Ovary (tissue), 9 donors: Measurements from ENCODE around the gene ADGRG1. TPM values are rescaled to one million over a fixed set of nuclear protein-coding genes. Genes with fewer than 3 reads are reported as not detected.

Experiments
- DNase-seq, 5 donors: peaks; one replicate each; pipeline ENCODE4 v3.0.0-alpha.2; 2019 to 2020
- H3K27ac ChIP-seq, 2 donors: fragments of 200-600 bp; one replicate each; pipeline versions ENCODE4 v1.5.1 to v1.8.0; 2019 to 2022
- H3K27me3 ChIP-seq: fragments of 200-600 bp; one replicate; pipeline ENCODE4 v1.8.0; 2022
- H3K36me3 ChIP-seq: fragments of 200-600 bp; sonication (generic); one replicate; pipeline ENCODE4 v1.5.1; 2019
- H3K4me1 ChIP-seq: one replicate; pipeline ENCODE4 v1.8.1; 2013; ENCODE audit warnings: mild to moderate bottlenecking, moderate library complexity; ENCODE audit not compliant: insufficient read depth
- H3K4me3 ChIP-seq: fragments of 200-600 bp; sonication (generic); one replicate; pipeline ENCODE4 v1.5.1; 2017
- H3K9me3 ChIP-seq, 2 donors: fragments of 200-600 bp in 1 of 2; sonication (generic) in 1 of 2; one replicate each; pipeline versions ENCODE4 v1.5.1 to v1.8.1; 2013 to 2019; ENCODE audit warnings: mild to moderate bottlenecking in 1 of 2, moderate library complexity in 1 of 2
- EP300 ChIP-seq: sonication (generic); formaldehyde crosslinking; IDR thresholded peaks from one replicate; pipeline ENCODE4 v1.6.1; 2017; ENCODE audit warnings: antibody characterized with exemption
- POLR2A ChIP-seq: fragments of 450-650 bp; IDR thresholded peaks from one replicate; pipeline ENCODE4 v1.6.1; 2017; ENCODE audit warnings: antibody characterized with exemption, mild to moderate bottlenecking, moderate library complexity
- WGBS, 3 donors: extraction: QIAGEN DNeasy Blood & Tissue Kit in 1 of 3; methylation state at CpG; one replicate each; pipeline versions ENCODE4 v1.1.5 to v1.1.7; 2013 to 2017; 5-methylcytosine and 5-hydroxymethylcytosine counted together
- intact Hi-C, 4 donors: fragments of 100-400 bp; cut with DNase I; formaldehyde crosslinking; loops; one replicate each; pipeline versions ENCODE4 v1.11.0 to v1.15.1; 2022 to 2023
- polyA plus RNA-seq, 2 donors: library from polyadenylated mRNA; stranded (reverse); fragments of 200-250 nt in 1 of 2; fragments of 350-450 nt in 1 of 2; fragmentation: Illumina TruSeq in 1 of 2; extraction: RNeasy Lipid Tissue Mini Kit (QIAGEN cat#74804) in 1 of 2; gene quantifications; one replicate each; pipeline ENCODE4 v1.2.3, GENCODE V29; 2013 to 2014
- total RNA-seq, 7 donors: library from RNA; depleted of rRNA in 2 of 7; stranded (reverse); fragments of >200 nt in 2 of 7; fragmentation: NEBNext Ultra II Directional in 3 of 7; extraction: Animal tissue kit (Norgen Biotek cat#: 25700) in 3 of 7; gene quantifications; one replicate each; pipeline versions ENCODE4 v1.1.0 to v1.2.4, GENCODE V29; 2016 to 2023
- TF ChIP-seq, protein P1 (sequence below), 3 donors: fragments of 450-650 bp in 2 of 3; fragments of 200-600 bp in 1 of 3; IDR thresholded peaks; one replicate each; pipeline versions ENCODE4 v1.5.1 to v1.8.0; 2016 to 2022; ENCODE audit warnings: antibody characterized with exemption in 3 of 3, mild to moderate bottlenecking in 1 of 3
- donor health status: DM: no; HTN: no; CAD: no; lungs with moderate emphysema.
- donor health status: DM: no; HTN: no; CAD: no.
- donor health status: Bipolar disorder and iron deficiency.
- donor health status: DM: yes; HTN: yes; CAD: no.
- donor health status: DM: no; HTN: no; CAD: no.
- donor health status: DM: yes; HTN: yes; CAD: no.

ADGRG1 gene
- total and polyA plus RNA-seq, 9 donors: 6.2 to 54.0 (median 9.1) TPM

DNA sequence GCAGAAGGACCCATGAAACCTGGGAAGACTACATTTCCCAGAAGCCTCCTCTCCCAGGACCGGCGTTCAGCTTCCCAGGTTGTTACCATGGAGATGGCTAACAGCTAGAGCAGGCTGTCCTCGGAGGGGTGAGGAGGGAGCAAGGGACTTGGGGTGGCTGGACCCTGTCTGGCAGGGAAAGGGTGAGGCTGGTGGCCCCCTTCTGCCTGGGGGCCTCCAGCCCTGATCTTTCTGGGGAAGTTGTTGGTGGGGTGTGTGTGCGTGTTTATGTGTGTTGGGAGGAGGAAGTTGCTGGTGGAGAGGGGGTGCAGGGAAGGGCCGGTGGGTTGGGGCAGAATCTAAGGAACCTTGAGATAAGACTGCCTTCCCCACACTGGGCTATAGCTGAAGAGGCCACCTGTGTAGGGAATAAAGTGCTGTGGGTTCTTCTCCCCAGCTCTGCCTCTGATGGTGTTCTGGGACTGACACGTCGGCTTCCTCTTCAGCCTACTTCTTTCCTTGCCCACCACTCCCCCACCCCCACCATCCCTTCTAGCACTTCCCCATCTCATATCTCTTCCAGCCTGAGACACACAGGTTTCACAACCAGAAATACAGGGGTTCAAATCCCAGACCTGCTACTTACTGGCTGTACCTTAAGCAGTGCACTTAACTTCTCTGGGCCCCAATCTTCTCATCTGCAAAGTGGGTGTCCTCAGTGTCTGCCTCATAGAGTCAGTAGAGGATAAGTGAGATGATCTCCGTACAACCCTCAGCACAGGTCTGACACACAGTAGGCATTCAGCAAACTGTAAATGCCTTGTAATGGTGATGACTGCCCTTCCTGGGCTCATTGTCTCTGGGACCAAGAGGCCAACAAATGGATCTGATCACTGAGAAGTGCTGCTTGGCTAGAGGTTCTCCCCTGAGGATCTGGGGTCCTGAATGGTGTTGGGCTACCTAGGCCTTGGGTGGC is 66.6 kb downstream of the ADGRG1 start, which contains the start of gene DRC7:
TSS of gene DRC7 (plus strand) at position 82 of the 955 bp plus-strand sequence. CDS start 3,144 bp downstream, outside the sequence.
- 29 to 37% (median 34%) methylated on average over 8 of the region's 8 CpGs for WGBS, 3 donors
- Histone ChIP-seq H3K9me3 (no peaks in the 10 kb centered on the region), H3K36me3 (no peaks in the 10 kb centered on the region), H3K4me3 (no peak within 1 kb of the TSS), H3K27me3 (no peaks in the 10 kb centered on the region), H3K4me1 (peaks cover 1% of the 10 kb centered on the region), H3K27ac (no peak within 1 kb of the TSS)
- DNase-seq: peak in 1 of 5 donors; percentile 36
- intact Hi-C loops: no loop called here
- TF ChIP-seq POLR2A (no peak), EP300 (no peak)
- TF ChIP-seq, protein P1, sequence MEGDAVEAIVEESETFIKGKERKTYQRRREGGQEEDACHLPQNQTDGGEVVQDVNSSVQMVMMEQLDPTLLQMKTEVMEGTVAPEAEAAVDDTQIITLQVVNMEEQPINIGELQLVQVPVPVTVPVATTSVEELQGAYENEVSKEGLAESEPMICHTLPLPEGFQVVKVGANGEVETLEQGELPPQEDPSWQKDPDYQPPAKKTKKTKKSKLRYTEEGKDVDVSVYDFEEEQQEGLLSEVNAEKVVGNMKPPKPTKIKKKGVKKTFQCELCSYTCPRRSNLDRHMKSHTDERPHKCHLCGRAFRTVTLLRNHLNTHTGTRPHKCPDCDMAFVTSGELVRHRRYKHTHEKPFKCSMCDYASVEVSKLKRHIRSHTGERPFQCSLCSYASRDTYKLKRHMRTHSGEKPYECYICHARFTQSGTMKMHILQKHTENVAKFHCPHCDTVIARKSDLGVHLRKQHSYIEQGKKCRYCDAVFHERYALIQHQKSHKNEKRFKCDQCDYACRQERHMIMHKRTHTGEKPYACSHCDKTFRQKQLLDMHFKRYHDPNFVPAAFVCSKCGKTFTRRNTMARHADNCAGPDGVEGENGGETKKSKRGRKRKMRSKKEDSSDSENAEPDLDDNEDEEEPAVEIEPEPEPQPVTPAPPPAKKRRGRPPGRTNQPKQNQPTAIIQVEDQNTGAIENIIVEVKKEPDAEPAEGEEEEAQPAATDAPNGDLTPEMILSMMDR (IDR thresholded peaks at IDR 0.05): no peak

DNA sequence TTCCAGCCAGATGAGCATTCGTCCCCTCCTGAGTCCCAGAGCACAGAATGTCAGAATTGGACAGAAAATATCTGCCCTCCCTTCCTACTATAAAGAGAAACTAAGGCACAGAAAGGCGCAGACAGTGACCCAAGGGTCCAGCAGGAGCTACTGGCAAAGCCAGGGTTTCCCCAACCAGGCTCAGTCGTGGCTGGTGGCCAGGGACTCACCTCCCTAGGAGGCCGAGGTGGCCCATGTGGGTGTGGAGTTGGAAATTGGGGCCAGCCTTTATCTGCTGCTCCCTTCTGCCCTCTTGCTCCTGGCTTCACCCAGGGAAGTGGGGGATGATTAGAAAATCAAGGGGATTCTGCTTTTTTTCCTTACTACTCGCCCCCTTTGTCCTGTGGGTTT is 67.2 kb downstream of the ADGRG1 start:
- Histone ChIP-seq H3K4me1 (peaks cover 1% of the 10 kb centered on the region), H3K9me3 (no peaks in the 10 kb centered on the region), H3K27me3 (no peaks in the 10 kb centered on the region), H3K36me3 (no peaks in the 10 kb centered on the region), H3K4me3 (no peak overlapping the region), H3K27ac (no peak overlapping the region)
- TF ChIP-seq POLR2A (no peak), EP300 (no peak)
- TF ChIP-seq, protein P1 (IDR thresholded peaks at IDR 0.05): no peak
- intact Hi-C loops: no loop called here
- no peak for DNase-seq
- WGBS, 3 donors: 77 to 79% (median 77%) methylated on average over 5 of the region's 5 CpGs

DNA sequence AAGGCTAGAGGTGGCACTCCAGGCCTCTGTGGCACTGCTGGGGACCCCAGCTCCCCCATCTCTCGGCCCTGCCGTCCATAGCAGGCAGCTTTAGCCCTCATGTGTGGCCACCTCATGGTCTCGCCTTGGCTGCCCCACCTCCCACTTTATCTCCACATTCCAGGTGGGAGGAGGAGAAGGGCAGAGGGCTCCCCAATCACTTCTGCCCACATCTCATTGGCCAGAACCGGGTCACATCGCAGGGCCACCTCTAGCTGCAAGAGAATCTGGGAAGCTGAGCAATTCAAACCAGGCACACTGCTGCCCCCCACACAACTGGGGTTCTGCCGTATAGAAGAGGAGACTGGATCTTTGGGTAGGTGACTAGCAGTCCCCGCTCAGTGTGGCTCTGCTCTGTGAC is 67.8 kb downstream of the ADGRG1 start:
- TF ChIP-seq, protein P1 (IDR thresholded peaks at IDR 0.05): no peak
- no peak for TF ChIP-seq POLR2A
- no peak for TF ChIP-seq EP300
- intact Hi-C loops: no loop called here
- WGBS, 3 donors: 86 to 91% (median 86%) methylated on average over 7 of the region's 7 CpGs
- no peak for DNase-seq
- H3K27me3 ChIP-seq: no peaks in the 10 kb centered on the region
- no peak overlapping the region for H3K4me3 ChIP-seq
- no peak overlapping the region for H3K27ac ChIP-seq
- H3K4me1 ChIP-seq: peaks cover 1% of the 10 kb centered on the region
- no peaks in the 10 kb centered on the region for H3K9me3 ChIP-seq
- no peaks in the 10 kb centered on the region for H3K36me3 ChIP-seq

DNA sequence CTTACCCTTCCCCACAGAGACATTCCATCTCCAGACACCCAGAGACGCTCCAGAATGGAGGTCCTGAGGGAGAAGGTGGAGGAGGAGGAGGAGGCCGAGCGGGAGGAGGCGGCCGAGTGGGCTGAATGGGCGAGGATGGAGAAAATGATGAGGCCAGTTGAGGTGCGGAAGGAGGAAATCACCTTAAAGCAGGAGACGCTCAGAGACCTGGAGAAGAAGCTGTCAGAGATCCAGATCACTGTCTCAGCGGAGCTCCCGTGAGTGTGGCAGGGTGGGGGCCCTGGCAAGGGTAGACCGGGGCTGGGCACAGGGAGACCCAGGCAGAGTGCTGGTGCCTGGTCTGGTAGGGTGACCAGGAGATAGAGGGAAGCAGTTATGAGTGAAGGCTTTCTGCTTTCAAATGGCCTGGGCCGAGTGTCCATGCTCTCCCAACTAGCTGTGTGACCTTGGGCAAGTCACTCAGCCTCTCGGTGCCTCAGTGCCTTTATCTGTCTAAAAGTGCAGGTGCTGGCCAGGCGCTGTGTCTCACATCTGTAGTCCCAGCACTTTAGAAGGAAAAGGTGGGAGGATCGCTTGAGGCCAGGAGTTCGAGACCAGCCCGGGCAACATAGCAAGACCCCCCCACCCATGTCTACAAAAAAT is 69.6 kb downstream of the ADGRG1 start:
- Histone ChIP-seq H3K36me3 (no peaks in the 10 kb centered on the region), H3K27ac (no peak overlapping the region), H3K4me1 (peaks cover 1% of the 10 kb centered on the region), H3K4me3 (no peak overlapping the region), H3K27me3 (no peaks in the 10 kb centered on the region), H3K9me3 (no peaks in the 10 kb centered on the region)
- TF ChIP-seq, protein P1 (IDR thresholded peaks at IDR 0.05): no peak
- TF ChIP-seq POLR2A (no peak), EP300 (no peak)
- intact Hi-C loops: no loop called here
- 84 to 87% (median 86%) methylated on average over 17 of the region's 17 CpGs for WGBS, 3 donors
- DNase-seq: no peak
